Measurements from ENCODE around the gene CEP55. TPM values are rescaled to one million over a fixed set of nuclear protein-coding genes. Genes with fewer than 3 reads are reported as not detected.

Gene CEP55
- total RNA-seq, 1 experiment from 2014 or later = 39.4 TPM

- no peak overlapping the region for H3K4me3 Mint-ChIP-seq (ENCODE audit: unreplicated experiment)
These were observed 18.1 kb downstream of the CEP55 start for GRCh38 chr10:93514521-93514920.

GRCh38 chr10:93515071-93516005, 18.9 kb downstream of the CEP55 start:
- no peak for TF ChIP-seq CTCF (IDR thresholded peaks at IDR 0.05; ENCODE audit: unreplicated experiment)

More at GRCh38 chr10:93514521-93514920, 18.1 kb downstream of the CEP55 start:
- ChIA-PET POLR2A (interaction anchor here (0.7 kb wide), 1 partner anchor 10 kb away, joined by 3 read pairs; no protein-coding TSS in a partner anchor), CTCF (interaction anchor here (0.6 to 4.0 kb wide), 9 partner anchors 28 to 434 kb away, joined by 3 to 68 read pairs (median 4); partner anchors contain the start of gene MYOF)
- TF ChIP-seq CTCF (IDR thresholded peaks at IDR 0.05; ENCODE audit: unreplicated experiment) = no peak
- peaks cover 7% of the 10 kb centered on the region for H3K4me1 Mint-ChIP-seq (ENCODE audit: insufficient read depth, unreplicated experiment)
- intact Hi-C loops (cut with micrococcal nuclease) = loop anchor here (5.0 to 10.0 kb wide), 2 partner anchors 432 to 510 kb away; no protein-coding TSS in a partner anchor
- no peaks in the 10 kb centered on the region for H3K9me3 Mint-ChIP-seq (ENCODE audit: unreplicated experiment)
- no peak overlapping the region for H3K27ac Mint-ChIP-seq (ENCODE audit: low read depth, unreplicated experiment)
- no peak for DNase-seq (ENCODE audit: unreplicated experiment)
- peaks cover 14% of the 10 kb centered on the region for H3K36me3 Mint-ChIP-seq (ENCODE audit: insufficient read depth, unreplicated experiment)
- H3K27me3 Mint-ChIP-seq (ENCODE audit: insufficient read depth, unreplicated experiment) = no peaks in the 10 kb centered on the region
- BruUV-seq (replicated peaks) = no TSS peak

DNA sequence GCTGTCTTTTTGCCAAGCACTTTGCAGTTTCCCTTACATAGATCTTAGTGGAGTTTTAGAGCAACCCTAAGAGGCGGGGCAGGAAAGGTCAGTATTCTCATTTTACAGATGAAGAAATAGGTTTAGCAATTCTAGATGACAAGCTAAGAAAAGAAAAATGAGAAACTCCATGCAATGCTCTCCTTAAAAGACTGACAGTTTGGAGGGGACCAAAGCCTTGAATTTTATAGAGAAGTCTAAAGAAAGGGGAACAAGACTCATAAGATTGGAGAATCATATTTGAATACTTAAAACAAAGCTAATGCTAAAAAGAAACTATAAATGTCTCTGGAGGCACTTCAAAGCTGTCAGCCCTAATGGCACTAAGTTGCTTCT, 19.6 kb downstream of the CEP55 start:
- ChIA-PET POLR2A (interaction anchor here (0.6 to 0.7 kb wide), 2 partner anchors 134 to 187 kb away, joined by 3 read pairs; no protein-coding TSS in a partner anchor), CTCF (interaction anchor here (0.6 to 0.9 kb wide), 2 partner anchors 16 to 163 kb away, joined by 4 read pairs; no protein-coding TSS in a partner anchor)
- Mint-ChIP-seq H3K9me3 (ENCODE audit: unreplicated experiment) (no peaks in the 10 kb centered on the region), H3K27me3 (ENCODE audit: insufficient read depth, unreplicated experiment) (no peaks in the 10 kb centered on the region), H3K36me3 (ENCODE audit: insufficient read depth, unreplicated experiment) (peaks cover 17% of the 10 kb centered on the region), H3K27ac (ENCODE audit: low read depth, unreplicated experiment) (peak overlapping the region; percentile 1), H3K4me1 (ENCODE audit: insufficient read depth, unreplicated experiment) (peaks cover 7% of the 10 kb centered on the region), H3K4me3 (ENCODE audit: unreplicated experiment) (no peak overlapping the region)
- no peak for TF ChIP-seq CTCF (IDR thresholded peaks at IDR 0.05; ENCODE audit: unreplicated experiment)
- no TSS peak for BruUV-seq (replicated peaks)
- no peak for DNase-seq (ENCODE audit: unreplicated experiment)
- intact Hi-C loops (cut with micrococcal nuclease) = loop anchor here (10.0 kb wide), 1 partner anchor 511 kb away; no protein-coding TSS in a partner anchor

More at GRCh38 chr10:93515071-93516005, 18.9 kb downstream of the CEP55 start:
- ChIA-PET CTCF (interaction anchor here (0.6 to 1.7 kb wide), 4 partner anchors 15 to 163 kb away, joined by 4 to 5 read pairs (median 4); partner anchors contain the start of gene MYOF), POLR2A (interaction anchor here (0.6 to 0.7 kb wide), 2 partner anchors 133 to 187 kb away, joined by 3 read pairs; no protein-coding TSS in a partner anchor)
- Mint-ChIP-seq H3K4me1 (ENCODE audit: insufficient read depth, unreplicated experiment) (peaks cover 7% of the 10 kb centered on the region), H3K9me3 (ENCODE audit: unreplicated experiment) (no peaks in the 10 kb centered on the region), H3K4me3 (ENCODE audit: unreplicated experiment) (no peak overlapping the region), H3K27ac (ENCODE audit: low read depth, unreplicated experiment) (peak overlapping the region; percentile 1), H3K27me3 (ENCODE audit: insufficient read depth, unreplicated experiment) (no peaks in the 10 kb centered on the region), H3K36me3 (ENCODE audit: insufficient read depth, unreplicated experiment) (peaks cover 16% of the 10 kb centered on the region)
- no peak for DNase-seq (ENCODE audit: unreplicated experiment)
- intact Hi-C loops (cut with micrococcal nuclease) = loop anchor here (10.0 kb wide), 1 partner anchor 511 kb away; no protein-coding TSS in a partner anchor
- no TSS peak for BruUV-seq (replicated peaks)

- no peak for TF ChIP-seq CTCF (IDR thresholded peaks at IDR 0.05; ENCODE audit: unreplicated experiment)
- BruUV-seq (replicated peaks) = no TSS peak
- H3K27me3 Mint-ChIP-seq (ENCODE audit: insufficient read depth, unreplicated experiment) = no peaks in the 10 kb centered on the region
- H3K9me3 Mint-ChIP-seq (ENCODE audit: unreplicated experiment) = no peaks in the 10 kb centered on the region
- DNase-seq (ENCODE audit: unreplicated experiment) = no peak
- ChIA-PET POLR2A (no interaction called here), CTCF (interaction anchor here (0.7 to 1.2 kb wide), 5 partner anchors 9 to 633 kb away, joined by 3 to 5 read pairs (median 4); partner anchors contain the start of gene MYOF)
- H3K4me3 Mint-ChIP-seq (ENCODE audit: unreplicated experiment) = no peak overlapping the region
- intact Hi-C loops (cut with micrococcal nuclease) = loop anchor here (10.0 kb wide), 1 partner anchor 514 kb away; no protein-coding TSS in a partner anchor
- peaks cover 19% of the 10 kb centered on the region for H3K36me3 Mint-ChIP-seq (ENCODE audit: insufficient read depth, unreplicated experiment)
- H3K4me1 Mint-ChIP-seq (ENCODE audit: insufficient read depth, unreplicated experiment) = peaks cover 7% of the 10 kb centered on the region
- H3K27ac Mint-ChIP-seq (ENCODE audit: low read depth, unreplicated experiment) = no peak overlapping the region
These were observed 22.1 kb downstream of the CEP55 start for GRCh38 chr10:93518531-93518930.
